HG03108 (cell line): ENCODE measurements around the gene SYNDIG1.

ENCODE experiments used
- ATAC-seq: cut with Tn5 transposase; IDR thresholded peaks from one replicate; pipeline ENCODE4 v1.9.1; 2021; ENCODE audit warnings: moderate library complexity; ENCODE audit not compliant: unreplicated experiment

Gene SYNDIG1

DNA sequence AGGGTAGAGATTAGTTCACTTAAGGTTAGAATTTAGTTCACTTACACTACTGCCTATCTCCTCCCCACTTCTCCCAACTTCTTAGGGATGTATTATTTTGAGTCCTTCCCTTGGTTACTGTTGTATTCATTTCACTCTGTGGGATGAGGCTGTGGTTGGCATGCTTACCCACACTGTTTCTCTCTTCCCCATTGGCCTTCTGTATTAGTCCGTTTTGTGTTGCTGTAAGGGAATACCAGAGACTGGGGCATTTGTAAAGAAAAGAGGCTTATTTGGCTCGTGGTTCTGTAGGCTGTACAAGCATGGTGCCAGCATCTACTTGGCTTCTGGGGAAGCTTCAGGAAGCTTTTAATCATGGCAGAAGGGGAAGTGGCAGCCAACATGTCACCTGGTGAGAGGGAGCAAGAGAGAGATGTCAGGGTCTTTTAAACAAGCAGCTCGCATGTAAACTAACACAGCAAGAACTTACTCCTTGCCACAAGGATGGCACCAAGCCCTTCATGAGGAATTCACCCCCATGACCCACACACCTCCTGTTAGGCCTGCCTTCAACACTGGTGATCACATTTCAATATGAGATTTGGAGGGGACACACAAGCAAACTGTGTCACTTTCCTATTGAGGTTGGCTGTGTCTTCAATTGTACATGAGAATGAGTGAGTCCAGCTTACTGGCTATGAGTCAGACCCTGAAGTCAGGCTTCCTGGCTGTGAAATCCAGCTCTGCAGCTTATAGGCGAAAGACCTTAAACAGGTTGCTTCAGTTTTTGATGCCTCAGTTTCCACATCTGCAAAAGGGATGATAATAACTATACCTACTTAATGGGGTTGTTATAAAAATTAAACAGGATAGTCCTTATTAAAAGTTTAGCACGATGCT is 53.3 kb downstream of the SYNDIG1 start:
- no peak for ATAC-seq

DNA sequence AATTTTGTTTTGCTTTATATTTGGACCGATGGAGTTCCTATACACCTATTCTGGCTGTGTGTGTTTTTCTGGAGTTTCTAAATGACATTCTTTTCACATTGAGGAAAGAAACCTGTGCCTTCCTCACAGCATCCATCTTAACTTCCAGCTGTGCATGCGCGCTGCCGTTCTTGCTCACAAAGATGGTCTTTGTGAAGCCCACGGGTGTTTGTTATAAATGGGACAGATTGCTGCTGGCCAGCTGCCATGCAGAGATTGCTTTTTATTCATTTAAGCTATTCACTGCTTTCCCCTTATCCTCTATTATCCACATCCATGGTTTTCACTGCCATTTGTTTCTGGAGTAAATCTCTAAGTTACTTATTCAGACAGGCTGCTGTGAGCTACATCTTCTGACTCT is 54.2 kb downstream of the SYNDIG1 start:
- no peak for ATAC-seq

DNA sequence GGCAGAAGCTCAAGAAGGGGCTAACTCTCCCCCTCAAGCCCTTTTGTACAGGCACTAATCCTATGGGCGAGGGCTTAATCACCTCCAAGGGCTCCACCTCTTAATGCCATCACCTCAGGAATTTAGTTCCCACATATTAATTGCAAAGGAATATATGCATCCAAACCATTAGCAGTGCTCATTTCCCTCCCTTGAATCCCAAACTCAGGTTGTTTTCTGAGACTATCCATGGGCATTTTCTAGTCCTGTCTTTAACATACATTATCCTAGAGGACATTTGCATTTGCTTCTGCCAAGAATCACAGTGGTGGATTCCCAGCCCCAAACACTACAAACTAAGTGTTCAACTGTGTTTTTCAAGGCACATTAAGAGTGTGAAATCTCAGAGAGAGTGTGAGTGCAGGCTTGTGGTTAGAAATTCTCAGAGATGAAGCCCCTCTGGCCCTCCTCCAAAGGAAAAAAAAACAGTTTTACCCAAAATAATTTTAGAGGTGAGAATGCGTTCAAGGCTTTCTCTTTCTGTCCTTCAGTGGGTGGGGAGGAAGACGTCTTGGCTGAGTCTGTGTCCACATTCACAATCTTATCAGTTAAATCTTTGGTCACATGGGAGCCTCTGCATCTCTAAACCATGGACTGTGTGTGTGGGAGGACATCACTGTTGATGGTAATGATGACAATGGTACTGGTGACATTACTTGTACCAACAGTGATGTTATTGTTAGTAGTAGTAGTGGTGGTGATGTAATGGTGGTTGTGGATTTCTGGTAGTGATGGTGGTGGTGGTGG is 59.3 kb downstream of the SYNDIG1 start:
- ATAC-seq: no peak

DNA sequence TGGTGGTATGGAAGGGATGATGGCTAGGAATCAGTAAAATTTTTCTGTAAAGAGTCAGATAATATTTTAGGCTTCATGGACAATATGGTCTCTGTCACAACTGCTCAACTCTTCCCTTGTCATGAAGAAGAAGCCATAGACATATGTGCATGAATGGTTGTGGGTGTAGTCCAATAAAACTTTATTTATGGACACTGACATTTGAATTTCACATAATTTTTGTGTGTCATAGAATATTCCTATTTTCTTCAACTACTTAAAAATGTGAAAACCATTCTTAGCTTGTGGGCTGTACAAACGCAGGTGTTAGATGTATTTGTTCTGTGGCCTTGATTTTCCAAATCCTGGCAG is 59.9 kb downstream of the SYNDIG1 start:
- no peak for ATAC-seq

DNA sequence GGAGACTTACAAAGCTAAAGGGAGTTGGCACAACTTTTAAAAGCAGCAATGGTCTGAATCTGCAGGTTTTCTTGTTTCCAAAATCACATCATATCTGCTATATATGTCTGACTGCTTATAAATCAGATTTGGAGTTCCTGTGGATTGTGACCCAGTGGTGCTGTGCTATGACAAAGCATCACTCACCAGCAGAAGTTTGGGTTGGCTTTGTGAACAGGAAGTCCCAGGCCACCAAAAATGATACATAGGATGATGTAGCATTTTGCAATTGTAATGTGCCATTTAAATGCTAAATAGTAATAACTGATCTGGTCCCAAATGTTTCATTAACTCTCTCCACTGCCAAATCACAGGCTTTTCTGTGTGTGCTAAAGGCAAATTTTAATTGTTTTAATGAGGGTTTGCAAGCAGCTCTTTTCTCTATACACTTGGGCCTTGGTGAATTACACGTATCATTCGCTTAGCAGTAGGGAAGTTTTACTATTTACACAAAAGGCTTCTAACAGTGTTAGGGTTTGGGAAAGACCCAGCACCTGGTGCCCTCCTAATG is 60.8 kb downstream of the SYNDIG1 start:
- ATAC-seq: no peak

DNA sequence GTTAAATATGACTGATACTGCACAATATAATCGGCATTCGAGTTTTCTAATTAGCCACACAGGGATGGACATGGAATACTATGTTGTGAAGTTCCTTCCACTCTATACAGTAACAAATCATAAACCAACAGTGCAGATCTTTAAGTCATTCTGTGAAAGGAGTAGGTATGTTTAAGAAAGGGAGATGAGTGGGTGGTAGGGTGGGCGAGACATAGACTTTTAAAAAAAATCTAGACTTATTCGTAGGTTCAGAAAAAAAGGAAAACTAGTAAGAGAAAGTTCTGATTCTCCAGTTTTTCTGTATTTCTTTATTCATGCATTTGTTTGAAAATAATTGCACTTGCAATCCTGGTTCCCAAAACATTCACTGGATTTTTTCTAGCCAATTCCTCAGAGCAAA is 61.8 kb downstream of the SYNDIG1 start:
- ATAC-seq: no peak

DNA sequence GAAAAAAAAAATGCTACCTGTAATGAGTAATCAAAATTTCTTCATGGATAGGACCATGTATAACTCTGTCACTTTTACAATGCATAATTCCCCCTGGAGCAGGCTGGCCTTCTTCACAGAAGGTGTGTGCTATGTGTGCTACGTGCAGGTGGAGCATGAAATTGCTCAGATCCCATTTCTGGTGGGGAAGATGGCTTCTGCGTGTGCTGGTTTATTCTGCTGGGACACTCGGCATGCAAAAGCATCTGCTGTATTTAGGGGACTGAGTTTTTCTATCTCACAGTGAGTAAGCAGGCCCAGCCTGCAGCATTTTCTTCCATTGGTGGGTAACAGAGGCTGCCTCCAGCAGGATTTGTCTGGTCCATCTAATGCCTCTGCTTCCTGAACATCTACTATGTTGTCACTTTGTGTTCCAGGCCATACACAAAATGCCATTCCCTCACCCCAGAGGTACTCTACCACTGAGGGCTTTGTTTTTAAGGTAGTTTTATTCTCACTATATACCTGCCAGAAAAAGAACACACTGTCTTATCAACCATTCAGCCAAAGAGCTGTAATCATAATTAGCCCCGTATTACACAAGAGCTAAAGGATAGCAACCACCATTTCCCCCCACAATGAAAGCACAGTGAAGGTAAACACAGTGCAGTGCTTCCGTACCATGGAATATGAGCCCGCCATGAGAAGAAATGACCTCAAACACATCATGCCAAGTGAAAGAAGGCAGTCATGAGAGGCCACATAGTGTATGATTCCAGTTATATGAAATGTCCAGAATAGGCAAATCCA is 62.4 kb downstream of the SYNDIG1 start:
- no peak for ATAC-seq

DNA sequence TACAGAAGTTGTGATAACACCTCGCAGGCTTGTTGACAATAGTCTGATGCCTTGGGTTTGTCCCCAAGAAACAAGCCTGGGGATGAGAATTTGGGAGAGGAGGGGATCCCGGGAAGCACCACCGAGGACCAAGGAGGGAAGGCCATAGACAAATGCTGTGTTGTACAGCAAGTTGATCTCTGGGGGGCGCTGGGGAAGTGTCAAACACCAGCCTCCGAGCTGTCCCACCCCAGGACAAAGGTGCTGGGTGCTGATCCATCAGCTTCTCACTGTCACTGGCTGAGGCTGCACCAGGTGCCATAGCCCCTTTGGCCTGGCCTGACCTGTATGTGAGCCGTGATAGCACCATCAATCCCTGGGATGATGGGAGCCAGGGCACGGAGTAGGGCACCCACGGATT is 64.0 kb downstream of the SYNDIG1 start:
- ATAC-seq: no peak

DNA sequence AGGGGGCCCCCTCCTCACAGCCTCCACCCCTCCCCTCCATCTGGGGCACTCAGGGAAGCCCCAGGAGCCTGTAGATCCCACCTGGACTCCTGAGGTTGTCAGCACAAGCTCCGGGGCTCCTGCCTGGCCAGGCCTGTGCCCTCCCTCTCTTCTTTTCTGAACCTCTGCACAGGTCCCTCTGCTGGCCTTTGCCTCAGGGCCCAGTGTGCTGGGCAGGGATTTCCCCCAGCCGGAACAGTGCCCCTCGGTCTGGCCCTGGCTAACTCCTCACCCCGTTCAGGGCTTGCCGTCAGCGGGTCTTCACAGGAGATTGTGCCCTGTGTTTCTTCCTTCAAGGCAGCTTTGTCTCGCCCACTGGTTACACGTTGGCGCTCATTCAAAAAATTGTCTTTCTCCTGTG is 64.9 kb downstream of the SYNDIG1 start:
- ATAC-seq: no peak

DNA sequence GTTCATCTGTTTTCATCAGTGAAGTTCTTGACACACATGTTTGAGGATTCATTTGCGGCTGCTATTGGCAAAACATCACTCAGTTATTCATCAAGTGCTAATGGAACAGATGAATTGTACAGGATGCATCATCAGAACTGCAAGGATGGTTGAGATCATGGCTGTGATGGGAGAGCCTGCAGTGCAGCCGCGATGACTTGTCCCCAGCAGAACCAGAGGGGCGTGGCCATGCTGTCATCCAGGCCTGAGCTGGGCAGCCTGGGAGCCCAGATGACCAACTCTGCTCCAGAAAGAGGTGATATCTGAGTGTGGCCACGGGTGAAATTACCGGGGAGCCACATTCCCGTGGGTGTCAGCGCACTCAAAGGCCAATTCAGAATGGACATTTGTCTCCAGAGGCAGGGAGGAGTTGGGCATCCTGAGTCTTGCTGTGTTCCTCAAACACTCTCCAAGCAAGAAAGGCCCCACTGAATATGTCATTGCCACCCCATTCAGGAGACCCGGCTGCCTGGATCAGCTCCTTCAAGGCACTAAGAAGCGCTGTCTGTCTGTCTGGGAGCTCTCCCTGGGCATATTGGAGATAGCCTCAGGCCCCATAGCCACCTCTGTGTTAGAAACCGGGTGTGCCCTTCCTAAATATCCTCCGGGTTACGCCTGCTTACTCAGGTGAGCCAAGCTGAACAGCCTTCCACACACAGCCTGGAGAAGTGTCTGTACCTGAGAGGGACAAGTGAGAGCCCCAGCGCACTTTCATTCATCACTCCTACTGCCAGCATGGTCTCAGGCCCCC is 66.7 kb downstream of the SYNDIG1 start:
- no peak for ATAC-seq

DNA sequence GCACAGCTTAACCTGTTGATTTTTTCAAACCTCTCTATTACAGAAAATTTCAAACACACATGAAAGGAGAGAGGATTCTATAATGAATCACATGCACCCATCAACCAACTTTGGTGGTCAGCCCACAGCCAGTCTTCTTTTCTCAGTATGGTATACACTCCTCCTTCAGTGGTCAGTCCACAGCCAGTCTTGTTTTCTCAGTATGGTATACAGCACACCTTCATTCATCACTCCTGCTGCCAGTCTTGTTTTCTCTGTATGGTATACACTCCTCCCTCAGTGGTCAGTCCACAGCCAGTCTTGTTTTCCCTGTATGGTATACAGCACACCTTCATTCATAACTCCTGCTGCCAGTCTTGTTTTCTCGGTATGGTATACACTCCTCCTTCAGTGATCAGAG is 67.8 kb downstream of the SYNDIG1 start:
- no peak for ATAC-seq

DNA sequence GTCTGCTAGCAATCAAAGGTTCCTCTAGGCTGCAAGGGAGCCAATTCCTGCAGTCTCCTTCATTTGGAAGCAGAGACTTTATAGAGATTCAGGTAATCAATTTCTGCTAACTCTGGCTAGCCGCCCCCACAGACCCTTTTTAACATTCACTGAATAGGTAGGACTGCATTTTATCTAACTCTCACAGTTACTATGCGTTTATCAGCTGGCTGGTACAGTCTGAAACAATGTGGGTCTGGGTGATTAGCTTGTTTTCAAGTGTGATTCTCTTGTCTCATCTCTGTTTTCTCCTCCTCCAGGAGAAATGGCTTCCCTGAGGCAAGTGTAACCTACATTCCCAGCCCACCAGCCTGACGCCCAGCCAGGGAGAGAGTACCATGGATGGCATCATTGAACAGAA is 73.3 kb downstream of the SYNDIG1 start:
- no peak for ATAC-seq

DNA sequence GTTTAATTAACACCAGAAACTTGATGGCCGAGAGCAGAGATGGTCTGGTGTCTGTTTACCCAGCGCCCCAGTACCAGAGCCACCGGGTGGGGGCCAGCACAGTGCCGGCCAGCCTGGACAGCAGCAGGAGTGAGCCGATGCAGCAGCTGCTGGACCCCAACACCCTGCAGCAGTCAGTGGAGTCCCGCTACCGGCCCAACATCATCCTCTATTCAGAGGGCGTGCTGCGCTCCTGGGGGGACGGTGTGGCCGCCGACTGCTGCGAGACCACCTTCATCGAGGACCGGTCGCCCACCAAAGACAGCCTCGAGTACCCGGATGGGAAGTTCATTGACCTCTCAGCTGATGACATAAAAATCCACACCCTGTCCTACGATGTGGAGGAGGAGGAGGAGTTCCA is 73.7 kb downstream of the SYNDIG1 start:
- ATAC-seq: no peak

DNA sequence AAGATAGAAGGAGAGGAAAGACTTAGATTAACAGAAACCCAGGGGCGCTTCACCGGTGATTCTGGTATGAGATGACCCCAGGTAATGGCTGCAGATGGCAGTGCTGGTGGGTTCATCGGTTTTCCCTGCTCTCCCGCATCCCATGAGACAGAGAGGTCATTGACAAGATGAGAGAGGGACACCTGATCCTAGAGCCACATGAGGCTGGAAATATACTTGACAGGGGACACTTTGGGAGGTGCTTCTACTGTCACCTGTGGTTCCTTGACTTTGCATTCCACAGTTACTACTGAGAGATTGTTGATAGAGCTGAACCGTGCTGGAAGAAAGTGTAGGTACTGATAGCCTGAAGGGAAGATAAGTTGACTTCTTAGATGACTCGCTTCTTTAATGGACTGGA is 74.3 kb downstream of the SYNDIG1 start:
- ATAC-seq: no peak

DNA sequence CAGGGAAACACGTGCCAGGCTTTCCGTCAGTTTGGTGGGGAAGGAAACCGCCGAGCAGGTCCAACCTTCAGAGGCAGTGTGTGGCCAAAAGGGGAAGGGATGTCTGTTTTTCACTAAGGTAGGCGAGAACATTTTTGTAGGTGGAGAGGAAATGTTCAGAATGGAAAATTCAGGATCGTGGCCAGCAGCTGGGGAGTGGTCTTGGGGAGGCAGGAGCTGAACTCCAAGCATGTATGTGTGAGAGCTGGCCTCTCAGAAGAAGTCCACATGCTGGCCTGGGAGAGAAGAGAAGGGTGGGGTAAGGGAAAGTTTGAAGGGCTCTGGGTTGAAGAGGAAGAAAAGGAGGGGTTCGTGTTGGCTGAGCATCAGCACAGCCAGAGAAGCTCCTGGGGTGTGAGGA is 74.9 kb downstream of the SYNDIG1 start:
- ATAC-seq: no peak

DNA sequence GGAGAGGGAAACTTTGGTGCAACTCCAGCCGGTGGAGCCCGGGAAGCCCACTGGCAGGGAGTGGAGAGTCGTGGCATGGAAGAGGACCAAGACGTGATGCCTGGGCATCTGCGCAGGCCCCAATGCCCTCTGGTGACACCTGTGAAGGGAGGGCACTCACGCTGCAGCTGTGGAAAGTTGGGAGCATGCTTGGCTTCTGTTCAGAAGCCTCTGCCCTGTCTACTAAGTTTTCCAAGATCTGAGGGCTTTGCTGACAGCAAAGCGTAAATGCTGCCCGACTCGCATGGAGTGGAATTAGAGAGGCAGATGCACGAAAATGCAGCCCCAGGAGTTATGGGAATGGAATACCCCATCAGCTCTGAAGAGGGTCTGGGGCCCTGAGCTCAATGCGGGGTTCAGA is 75.7 kb downstream of the SYNDIG1 start:
- ATAC-seq: no peak

DNA sequence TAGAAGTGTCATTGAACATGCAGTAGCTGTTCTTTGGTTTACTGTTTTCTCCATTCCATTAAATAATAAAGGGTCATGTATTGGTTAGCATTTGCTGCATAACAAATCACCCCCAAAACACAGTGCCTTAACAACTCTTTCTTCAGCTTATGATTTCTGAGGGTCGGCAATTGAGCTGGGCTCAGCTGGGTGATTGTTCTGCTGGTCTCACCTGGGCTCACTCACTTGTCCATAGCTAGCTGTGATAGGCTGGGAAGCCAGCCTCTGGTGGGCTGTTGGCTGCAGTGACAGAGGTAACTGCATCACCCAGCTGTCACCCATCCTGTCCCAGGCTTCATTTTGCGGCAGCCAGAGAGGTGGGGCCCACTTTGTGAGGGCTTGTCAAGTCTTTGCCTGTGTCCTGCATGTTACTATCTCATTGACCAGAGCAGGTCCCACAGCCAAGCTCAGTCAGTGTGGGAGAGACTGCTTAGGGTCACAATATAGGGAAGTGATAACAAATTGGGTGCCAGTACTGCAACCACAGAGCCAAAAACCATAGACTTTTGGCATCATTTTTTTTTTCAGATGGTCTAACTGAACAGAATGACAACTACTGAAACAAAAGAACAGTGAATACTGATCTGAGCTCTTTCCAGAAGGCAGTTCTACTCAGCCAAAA is 76.9 kb downstream of the SYNDIG1 start:
- ATAC-seq: no peak

DNA sequence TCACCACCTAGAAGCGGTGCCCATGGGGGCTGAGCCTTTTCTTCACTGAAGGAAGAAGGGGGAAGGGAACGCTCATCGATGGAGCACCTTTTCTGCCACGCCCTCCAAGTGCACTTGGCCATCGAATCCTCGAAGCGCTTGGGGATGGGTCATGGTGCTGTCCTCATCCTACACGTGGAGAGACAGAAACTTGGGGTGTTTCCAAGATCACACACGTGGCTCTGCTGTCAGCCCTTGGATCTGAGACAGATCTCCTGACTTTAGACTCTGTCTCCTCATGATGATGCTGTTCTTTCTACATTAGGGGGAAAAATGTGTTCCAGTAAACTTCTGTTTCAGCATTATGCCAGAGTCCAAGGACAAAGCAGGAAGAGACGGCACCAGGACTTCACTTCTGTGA is 78.5 kb downstream of the SYNDIG1 start:
- ATAC-seq: no peak

DNA sequence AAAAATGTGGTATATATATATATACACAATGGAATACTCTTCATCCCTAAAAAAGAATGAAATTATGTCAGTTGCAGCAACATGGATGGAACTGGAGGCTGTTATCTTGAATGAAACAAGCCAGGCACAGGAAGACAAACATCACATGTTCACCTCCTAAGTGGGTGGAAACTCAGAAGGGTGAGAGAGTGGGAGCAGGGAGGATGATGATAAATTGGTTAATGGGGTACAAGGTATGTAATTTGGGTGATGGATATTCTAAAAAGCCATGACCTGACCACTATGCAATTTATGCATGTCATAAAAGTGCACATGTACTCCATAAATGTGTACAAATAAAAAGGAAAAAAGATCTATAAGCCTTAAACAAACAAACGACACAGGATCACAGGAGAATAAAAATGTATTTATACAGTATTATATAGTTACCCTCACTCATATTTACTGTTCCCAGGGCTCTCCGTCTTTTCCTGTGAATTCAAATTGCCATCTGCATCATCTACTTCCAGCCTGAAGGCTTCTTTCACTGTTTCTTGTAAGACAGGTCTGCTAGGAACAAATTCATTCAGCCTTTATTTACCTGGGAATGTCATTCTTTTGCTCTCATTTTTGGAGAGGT is 89.8 kb downstream of the SYNDIG1 start:
- ATAC-seq: no peak
